IMR-90 (cell line): ENCODE measurements around the gene MFSD6.

Experiments
- CEBPB ChIP-seq: IDR thresholded peaks from 2 replicates; pipeline ENCODE4 v1.6.1; 2012; ENCODE audit warnings: low read depth, low read length, improper control_type of control experiment
- CTCF ChIP-seq: conservative IDR thresholded peaks from 2 replicates; pipeline ENCODE4 v1.5.1; 2012; ENCODE audit warnings: mild to moderate bottlenecking, low read depth, low read length, improper control_type of control experiment
- POLR2A ChIP-seq: IDR thresholded peaks from 2 replicates; pipeline ENCODE4 v1.6.1; 2012; ENCODE audit warnings: mild to moderate bottlenecking, low read depth, low read length
- RCOR1 ChIP-seq: IDR thresholded peaks from 2 replicates; pipeline ENCODE4 v1.6.1; 2012; ENCODE audit warnings: mild to moderate bottlenecking, low read length, improper control_type of control experiment; ENCODE audit not compliant: insufficient replicate concordance
- USF2 ChIP-seq: fragments of 150-350 bp; IDR thresholded peaks from 2 replicates; pipeline ENCODE4 v1.6.1; 2017; ENCODE audit warnings: mild to moderate bottlenecking, antibody characterized with exemption, low read length, low read depth

GRCh38 chr2:190529486-190530247, 121.5 kb downstream of the MFSD6 start:
- TF ChIP-seq POLR2A (no peak), CTCF (no peak), USF2 (no peak), RCOR1 (no peak), CEBPB (no peak)
